Thoracic aorta (tissue), 2 donors: ENCODE data around the gene CCDC88C. TPM values are rescaled to one million over a fixed set of nuclear protein-coding genes. Genes with fewer than 3 reads are reported as not detected.
"Not testable (repeated sequence)": the region's sequence is repeated elsewhere in the genome, so short reads cannot be mapped to it uniquely, and the experiment has no call there.

Experiments
- ATAC-seq: fragments of 150-250 bp; one replicate; pipeline ENCODE4 v1.8.0; 2017; ENCODE audit warnings: low read depth; ENCODE audit not compliant: insufficient number of reproducible peaks, low FRiP score
- DNase-seq: peaks from one replicate; pipeline ENCODE4 v3.0.0-alpha.2; 2020; ENCODE audit warnings: low spot score
- H3K27ac ChIP-seq, 2 donors: fragments of 200-600 bp; sonication (generic); 1 replicate in 1 of 2; 2 replicates in 1 of 2; pipeline ENCODE4 v1.5.1; 2016; ENCODE audit warnings: mild to moderate bottlenecking in 2 of 2, moderate library complexity in 2 of 2
- H3K27me3 ChIP-seq: fragments of 200-600 bp; sonication (generic); replicated peaks from 2 replicates; pipeline ENCODE4 v1.6.0; 2016; ENCODE audit warnings: mild to moderate bottlenecking; ENCODE audit not compliant: insufficient read depth
- H3K36me3 ChIP-seq: fragments of 200-600 bp; sonication (generic); one replicate; pipeline ENCODE4 v1.5.1; 2016
- H3K4me1 ChIP-seq, 2 donors: fragments of 200-600 bp; sonication (generic); 1 replicate in 1 of 2; 2 replicates in 1 of 2; pipeline versions ENCODE4 v1.5.1 to v1.6.0; 2016; ENCODE audit warnings: low read depth in 2 of 2, mild to moderate bottlenecking in 1 of 2; ENCODE audit not compliant: control insufficient read depth in 1 of 2
- H3K4me3 ChIP-seq: fragments of 200-600 bp; sonication (generic); 2 replicates; pipeline ENCODE4 v1.5.1; 2016; ENCODE audit warnings: mild to moderate bottlenecking
- H3K9me3 ChIP-seq: fragments of 200-600 bp; sonication (generic); 2 replicates; pipeline ENCODE4 v1.5.1; 2016
- CTCF ChIP-seq: fragments of 200-600 bp; sonication (generic); IDR thresholded peaks from one replicate; pipeline ENCODE4 v1.5.1; 2019; ENCODE audit warnings: antibody characterized with exemption
- total RNA-seq, 2 donors: library from RNA; depleted of rRNA; stranded (reverse); fragments of >200 nt; gene quantifications; one replicate each; pipeline versions ENCODE4 v1.1.0 to v1.2.3, GENCODE V29; 2016

The CCDC88C gene
- total RNA-seq, 2 donors from 2014 or later, result 3.7 to 11.5 TPM

- no peak for TF ChIP-seq CTCF
- Histone ChIP-seq H3K27ac (no peak overlapping the region), H3K4me3 (no peak overlapping the region), H3K27me3 (no peaks in the 10 kb centered on the region), H3K36me3 (no peaks in the 10 kb centered on the region), H3K4me1 (peaks cover 0 to 9% of the 10 kb centered on the region in 2 donors), H3K9me3 (no peaks in the 10 kb centered on the region)
- no peak for DNase-seq
- no peak for ATAC-seq
Observed at GRCh38 chr14:91246051-91246852, 171.4 kb downstream of the CCDC88C start.

GRCh38 chr14:91245616-91246015 is 172.0 kb downstream of the CCDC88C start:
- not testable (repeated sequence) for H3K4me3 ChIP-seq, DNase-seq, H3K27ac ChIP-seq, H3K36me3 ChIP-seq, H3K9me3 ChIP-seq, ATAC-seq, H3K4me1 ChIP-seq, H3K27me3 ChIP-seq

- H3K4me3 ChIP-seq, result peak overlapping the region; percentile 5
- H3K27ac ChIP-seq, result no peak overlapping the region
- DNase-seq (no peak), ATAC-seq (no peak)
- no peaks in the 10 kb centered on the region for H3K27me3 ChIP-seq
- H3K4me1 ChIP-seq, result peaks cover 0 to 9% of the 10 kb centered on the region in 2 donors
- no peaks in the 10 kb centered on the region for H3K9me3 ChIP-seq
- no peaks in the 10 kb centered on the region for H3K36me3 ChIP-seq
- no peak for TF ChIP-seq CTCF
Observed at GRCh38 chr14:91245029-91245428, 172.6 kb downstream of the CCDC88C start.

- no peaks in the 10 kb centered on the region for H3K36me3 ChIP-seq
- no peaks in the 10 kb centered on the region for H3K9me3 ChIP-seq
- H3K27ac ChIP-seq, result no peak within 1 kb of the TSS
- H3K27me3 ChIP-seq, result no peaks in the 10 kb centered on the region
- peaks cover 0 to 9% of the 10 kb centered on the region in 2 donors for H3K4me1 ChIP-seq
- no peak for ATAC-seq
- no peak for TF ChIP-seq CTCF
- H3K4me3 ChIP-seq, result peak within 1 kb of the TSS; percentile 5
- DNase-seq, result no peak
Observed at GRCh38 chr14:91244501-91244901, 173.1 kb downstream of the CCDC88C start, which contains the start of gene GPR68. Gene GPR68, minus strand, starts transcription at chr14:91244704. Its CDS starts 9,654 bp downstream, at chr14:91235050.

GRCh38 chr14:91243074-91243471 is 174.5 kb downstream of the CCDC88C start:
- Histone ChIP-seq H3K9me3 (no peaks in the 10 kb centered on the region), H3K27me3 (no peaks in the 10 kb centered on the region), H3K4me1 (peaks cover 0 to 9% of the 10 kb centered on the region in 2 donors), H3K27ac (no peak overlapping the region), H3K4me3 (no peak overlapping the region), H3K36me3 (no peaks in the 10 kb centered on the region)
- ATAC-seq, result no peak
- no peak for DNase-seq
- TF ChIP-seq CTCF, result no peak
